K562 (cell line): ENCODE data around the gene RAD21L1. TPM values are rescaled to one million over a fixed set of nuclear protein-coding genes. Genes with fewer than 3 reads are reported as not detected.

Source experiments
- ARNT ChIP-seq, 2 experiments: fragments of 450-650 bp; IDR thresholded peaks; 2 replicates each; pipeline ENCODE4 v1.6.1; 2016; ENCODE audit warnings: mild to moderate bottlenecking in 1 of 2
- HDAC2 ChIP-seq: fragments of 450-650 bp; IDR thresholded peaks from 2 replicates; pipeline ENCODE4 v1.6.1; 2016; ENCODE audit warnings: mild to moderate bottlenecking
- HDAC6 ChIP-seq: IDR thresholded peaks from 2 replicates; pipeline ENCODE4 v1.6.1; 2012; ENCODE audit warnings: low read depth, mild to moderate bottlenecking, control low read depth, inconsistent platforms, low read length, moderate library complexity
- JUND ChIP-seq, 2 experiments: IDR thresholded peaks; 2 replicates in 1 of 2; 3 replicates in 1 of 2; pipeline ENCODE4 v1.6.1; 2011; ENCODE audit warnings: borderline replicate concordance in 2 of 2, low read depth in 2 of 2, low read length in 2 of 2, improper control_type of control experiment in 1 of 2, missing biosample characterization in 1 of 2, missing genetic modification characterization in 1 of 2, missing genetic modification reagents in 1 of 2
- MAFK ChIP-seq: IDR thresholded peaks from 2 replicates; pipeline ENCODE4 v1.6.1; 2011; ENCODE audit warnings: low read length, improper control_type of control experiment
- MIER1 ChIP-seq: fragments of 450-650 bp; IDR thresholded peaks from 2 replicates; pipeline ENCODE4 v1.6.1; 2016; ENCODE audit warnings: antibody characterized with exemption, mild to moderate bottlenecking, low read depth
- PHF20 ChIP-seq: fragments of 450-650 bp; IDR thresholded peaks from 2 replicates; pipeline ENCODE4 v1.6.1; 2018; ENCODE audit not compliant: partially characterized antibody
- SMARCA4 ChIP-seq: fragments of 450-650 bp; IDR thresholded peaks from 2 replicates; pipeline ENCODE4 v1.6.1; 2016
- SRSF9 ChIP-seq: fragments of 200-400 bp; formaldehyde crosslinking; IDR thresholded peaks from 2 replicates; pipeline ENCODE4 v1.6.1; 2017; ENCODE audit warnings: low read depth, low read length, borderline replicate concordance
- TAL1 ChIP-seq: fragments of 450-650 bp; IDR thresholded peaks from 2 replicates; pipeline ENCODE4 v1.6.1; 2016; ENCODE audit warnings: mild to moderate bottlenecking
- TCF3 ChIP-seq: sonication (generic); formaldehyde crosslinking; IDR thresholded peaks from 2 replicates; pipeline ENCODE4 v1.4.0; 2020; ENCODE audit warnings: mild to moderate bottlenecking, missing genetic modification reagents
- TRIM24 ChIP-seq, 2 experiments: fragments of 450-650 bp; IDR thresholded peaks; 2 replicates each; pipeline ENCODE4 v1.6.1; 2016
- XRCC3 ChIP-seq: fragments of 450-650 bp; IDR thresholded peaks from 2 replicates; pipeline ENCODE4 v1.6.1; 2017; ENCODE audit warnings: mild to moderate bottlenecking, moderate library complexity
- ZKSCAN8 ChIP-seq: fragments of 200-800 bp; sonication (Bioruptor generic); IDR thresholded peaks from 2 replicates; pipeline ENCODE4 v1.6.1; 2016; ENCODE audit warnings: missing genetic modification characterization, missing compliant biosample characterization
- polyA plus RNA-seq, 8 experiments: library from polyadenylated mRNA; depleted of rRNA in 4 of 8; stranded (reverse) in 5 of 8; unstranded in 3 of 8; fragments of >200 nt; fragmentation: Nextera tagmentation in 2 of 8; fragmentation: Illumina TruSeq in 1 of 8; extraction: Ambion mirVana in 2 of 8; extraction: Trizol in 1 of 8; gene quantifications; 2 replicates each; pipeline versions ENCODE4 v1.2.1 to v1.2.3, GENCODE V29; 2011 to 2014; ENCODE audit warnings: inconsistent platforms in 1 of 8, missing spikeins in 1 of 8
- total RNA-seq, 7 experiments: library from RNA; depleted of rRNA in 6 of 7; stranded (reverse); fragments of >200 nt in 6 of 7; fragmentation: Illumina TruSeq in 2 of 7; extraction: Trizol in 2 of 7; gene quantifications; 2 replicates each; pipeline versions ENCODE4 v1.2.1 to v1.2.3, GENCODE V29; 2011 to 2021; ENCODE audit warnings: low replicate concordance in 1 of 7
- TF ChIP-seq, protein P1 (sequence below): fragments of 450-650 bp; IDR thresholded peaks from 2 replicates; pipeline ENCODE4 v1.6.1; 2018; ENCODE audit not compliant: partially characterized antibody
- TF ChIP-seq, protein P2 (sequence below): fragments of 250-450 bp; sonication (Bioruptor Pico); IDR thresholded peaks from 2 replicates; pipeline ENCODE4 v1.5.0; 2021; ENCODE audit warnings: mild to moderate bottlenecking, borderline replicate concordance
- TF ChIP-seq, protein P3 (sequence below): IDR thresholded peaks from 2 replicates; pipeline ENCODE4 v1.6.1; 2014; ENCODE audit warnings: antibody characterized with exemption
- TF ChIP-seq, protein P4 (sequence below): IDR thresholded peaks from 3 replicates; pipeline ENCODE4 v1.6.1; 2011; ENCODE audit warnings: borderline replicate concordance, mild to moderate bottlenecking, moderate library complexity; ENCODE audit not compliant: insufficient read length; ENCODE audit errors: extremely low read depth

RAD21L1 gene
- total and polyA plus RNA-seq, 9 of the 15 experiments (the other 6 are each of a cell fraction or from before 2014, with no cell fraction given), result 0.17 to 1.7 (median 0.45) TPM; not detected in 1

DNA sequence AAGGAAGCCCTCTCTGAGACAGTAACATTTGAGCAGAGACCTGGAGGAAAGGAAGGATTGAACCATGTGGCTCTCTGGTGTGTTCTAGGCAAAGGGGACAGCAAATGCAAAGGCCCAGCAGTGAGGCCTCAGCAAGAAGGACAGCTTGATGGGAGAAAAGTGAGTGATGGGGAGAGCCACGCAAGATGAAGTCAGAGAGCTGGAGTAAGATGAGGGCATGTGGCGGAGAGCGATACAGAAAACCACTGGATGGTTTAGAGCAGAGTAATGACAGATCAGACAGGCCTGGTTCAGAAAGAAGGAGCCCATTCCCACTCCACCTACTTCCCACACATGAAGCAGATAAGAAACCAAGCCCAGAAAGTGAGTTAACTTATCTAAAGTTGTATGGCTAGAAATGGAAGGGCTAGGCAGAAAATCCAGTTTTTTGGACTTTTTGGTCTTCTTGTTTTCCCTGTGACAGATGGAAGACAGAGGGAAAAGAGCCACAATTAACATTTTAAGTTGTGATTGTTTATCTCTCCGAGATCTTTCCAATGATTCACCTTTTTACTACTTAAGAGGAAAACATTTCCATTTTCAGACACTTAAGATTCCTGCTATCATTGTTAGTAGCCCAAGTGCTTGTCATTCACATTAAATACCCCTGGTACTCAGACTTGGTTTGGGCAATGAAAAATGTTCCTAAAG lies 39.5 kb downstream of the RAD21L1 start (continued):
- no peak for TF ChIP-seq ZKSCAN8
- TF ChIP-seq, protein P1, sequence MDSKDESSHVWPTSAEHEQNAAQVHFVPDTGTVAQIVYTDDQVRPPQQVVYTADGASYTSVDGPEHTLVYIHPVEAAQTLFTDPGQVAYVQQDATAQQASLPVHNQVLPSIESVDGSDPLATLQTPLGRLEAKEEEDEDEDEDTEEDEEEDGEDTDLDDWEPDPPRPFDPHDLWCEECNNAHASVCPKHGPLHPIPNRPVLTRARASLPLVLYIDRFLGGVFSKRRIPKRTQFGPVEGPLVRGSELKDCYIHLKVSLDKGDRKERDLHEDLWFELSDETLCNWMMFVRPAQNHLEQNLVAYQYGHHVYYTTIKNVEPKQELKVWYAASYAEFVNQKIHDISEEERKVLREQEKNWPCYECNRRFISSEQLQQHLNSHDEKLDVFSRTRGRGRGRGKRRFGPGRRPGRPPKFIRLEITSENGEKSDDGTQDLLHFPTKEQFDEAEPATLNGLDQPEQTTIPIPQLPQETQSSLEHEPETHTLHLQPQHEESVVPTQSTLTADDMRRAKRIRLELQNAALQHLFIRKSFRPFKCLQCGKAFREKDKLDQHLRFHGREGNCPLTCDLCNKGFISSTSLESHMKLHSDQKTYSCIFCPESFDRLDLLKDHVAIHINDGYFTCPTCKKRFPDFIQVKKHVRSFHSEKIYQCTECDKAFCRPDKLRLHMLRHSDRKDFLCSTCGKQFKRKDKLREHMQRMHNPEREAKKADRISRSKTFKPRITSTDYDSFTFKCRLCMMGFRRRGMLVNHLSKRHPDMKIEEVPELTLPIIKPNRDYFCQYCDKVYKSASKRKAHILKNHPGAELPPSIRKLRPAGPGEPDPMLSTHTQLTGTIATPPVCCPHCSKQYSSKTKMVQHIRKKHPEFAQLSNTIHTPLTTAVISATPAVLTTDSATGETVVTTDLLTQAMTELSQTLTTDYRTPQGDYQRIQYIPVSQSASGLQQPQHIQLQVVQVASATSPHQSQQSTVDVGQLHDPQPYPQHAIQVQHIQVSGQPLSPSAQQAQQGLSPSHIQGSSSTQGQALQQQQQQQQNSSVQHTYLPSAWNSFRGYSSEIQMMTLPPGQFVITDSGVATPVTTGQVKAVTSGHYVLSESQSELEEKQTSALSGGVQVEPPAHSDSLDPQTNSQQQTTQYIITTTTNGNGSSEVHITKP, result peak; percentile 75
- 0 out of 4 replicates have a peak, but pooled peaks of 1 of the 2 experiments have one; percentile 28 for TF ChIP-seq TRIM24 (IDR thresholded peaks at IDR 0.05)
- peak; percentile 91 for TF ChIP-seq TCF3 (CRISPR knock-in tag)
- TF ChIP-seq, protein P2, sequence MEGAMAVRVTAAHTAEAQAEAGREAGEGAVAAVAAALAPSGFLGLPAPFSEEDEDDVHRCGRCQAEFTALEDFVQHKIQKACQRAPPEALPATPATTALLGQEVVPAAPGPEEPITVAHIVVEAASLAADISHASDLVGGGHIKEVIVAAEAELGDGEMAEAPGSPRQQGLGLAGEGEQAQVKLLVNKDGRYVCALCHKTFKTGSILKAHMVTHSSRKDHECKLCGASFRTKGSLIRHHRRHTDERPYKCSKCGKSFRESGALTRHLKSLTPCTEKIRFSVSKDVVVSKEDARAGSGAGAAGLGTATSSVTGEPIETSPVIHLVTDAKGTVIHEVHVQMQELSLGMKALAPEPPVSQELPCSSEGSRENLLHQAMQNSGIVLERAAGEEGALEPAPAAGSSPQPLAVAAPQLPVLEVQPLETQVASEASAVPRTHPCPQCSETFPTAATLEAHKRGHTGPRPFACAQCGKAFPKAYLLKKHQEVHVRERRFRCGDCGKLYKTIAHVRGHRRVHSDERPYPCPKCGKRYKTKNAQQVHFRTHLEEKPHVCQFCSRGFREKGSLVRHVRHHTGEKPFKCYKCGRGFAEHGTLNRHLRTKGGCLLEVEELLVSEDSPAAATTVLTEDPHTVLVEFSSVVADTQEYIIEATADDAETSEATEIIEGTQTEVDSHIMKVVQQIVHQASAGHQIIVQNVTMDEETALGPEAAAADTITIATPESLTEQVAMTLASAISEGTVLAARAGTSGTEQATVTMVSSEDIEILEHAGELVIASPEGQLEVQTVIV (CRISPR knock-in tag), result no peak
- TF ChIP-seq PHF20, result no peak
- peak; percentile 51; the same call in 1 of the 2 replicates for TF ChIP-seq TAL1
- TF ChIP-seq, protein P3, sequence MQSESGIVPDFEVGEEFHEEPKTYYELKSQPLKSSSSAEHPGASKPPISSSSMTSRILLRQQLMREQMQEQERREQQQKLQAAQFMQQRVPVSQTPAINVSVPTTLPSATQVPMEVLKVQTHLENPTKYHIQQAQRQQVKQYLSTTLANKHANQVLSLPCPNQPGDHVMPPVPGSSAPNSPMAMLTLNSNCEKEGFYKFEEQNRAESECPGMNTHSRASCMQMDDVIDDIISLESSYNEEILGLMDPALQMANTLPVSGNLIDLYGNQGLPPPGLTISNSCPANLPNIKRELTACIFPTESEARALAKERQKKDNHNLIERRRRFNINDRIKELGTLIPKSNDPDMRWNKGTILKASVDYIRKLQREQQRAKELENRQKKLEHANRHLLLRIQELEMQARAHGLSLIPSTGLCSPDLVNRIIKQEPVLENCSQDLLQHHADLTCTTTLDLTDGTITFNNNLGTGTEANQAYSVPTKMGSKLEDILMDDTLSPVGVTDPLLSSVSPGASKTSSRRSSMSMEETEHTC, result no peak
- TF ChIP-seq MIER1, result 0 out of 2 replicates have a peak, but pooled peaks have one; percentile 7
- TF ChIP-seq HDAC6, result no peak
- TF ChIP-seq HDAC2, result 0 out of 2 replicates have a peak, but pooled peaks have one; percentile 13
- no peak for TF ChIP-seq SRSF9
- TF ChIP-seq, protein P4, sequence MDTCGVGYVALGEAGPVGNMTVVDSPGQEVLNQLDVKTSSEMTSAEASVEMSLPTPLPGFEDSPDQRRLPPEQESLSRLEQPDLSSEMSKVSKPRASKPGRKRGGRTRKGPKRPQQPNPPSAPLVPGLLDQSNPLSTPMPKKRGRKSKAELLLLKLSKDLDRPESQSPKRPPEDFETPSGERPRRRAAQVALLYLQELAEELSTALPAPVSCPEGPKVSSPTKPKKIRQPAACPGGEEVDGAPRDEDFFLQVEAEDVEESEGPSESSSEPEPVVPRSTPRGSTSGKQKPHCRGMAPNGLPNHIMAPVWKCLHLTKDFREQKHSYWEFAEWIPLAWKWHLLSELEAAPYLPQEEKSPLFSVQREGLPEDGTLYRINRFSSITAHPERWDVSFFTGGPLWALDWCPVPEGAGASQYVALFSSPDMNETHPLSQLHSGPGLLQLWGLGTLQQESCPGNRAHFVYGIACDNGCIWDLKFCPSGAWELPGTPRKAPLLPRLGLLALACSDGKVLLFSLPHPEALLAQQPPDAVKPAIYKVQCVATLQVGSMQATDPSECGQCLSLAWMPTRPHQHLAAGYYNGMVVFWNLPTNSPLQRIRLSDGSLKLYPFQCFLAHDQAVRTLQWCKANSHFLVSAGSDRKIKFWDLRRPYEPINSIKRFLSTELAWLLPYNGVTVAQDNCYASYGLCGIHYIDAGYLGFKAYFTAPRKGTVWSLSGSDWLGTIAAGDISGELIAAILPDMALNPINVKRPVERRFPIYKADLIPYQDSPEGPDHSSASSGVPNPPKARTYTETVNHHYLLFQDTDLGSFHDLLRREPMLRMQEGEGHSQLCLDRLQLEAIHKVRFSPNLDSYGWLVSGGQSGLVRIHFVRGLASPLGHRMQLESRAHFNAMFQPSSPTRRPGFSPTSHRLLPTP, result no peak
- TF ChIP-seq XRCC3, result no peak
- peak; percentile 63 for TF ChIP-seq SMARCA4
- TF ChIP-seq ARNT (IDR thresholded peaks at IDR 0.05), result no peak
- TF ChIP-seq JUND (IDR thresholded peaks at IDR 0.05; ENCODE audit: borderline replicate concordance, low read depth, low read length), result no peak
- peak; percentile 17; the same call in 1 of the 3 replicates for TF ChIP-seq JUND (tag; IDR thresholded peaks at IDR 0.05; ENCODE audit: borderline replicate concordance, low read depth, low read length)
- TF ChIP-seq MAFK, result no peak
